Ramos (cell line): ENCODE results near the gene STOML2.

Experiments
- in situ Hi-C: fragments of 300-500 bp; cut with MboI; formaldehyde crosslinking; loops from one replicate; pipeline ENCODE4 v1.14.3; 2022; ENCODE audit warnings: low sequenced_read_pairs; ENCODE audit not compliant: unreplicated experiment

STOML2 gene

GRCh38 chr9:35108946-35109575, 6.1 kb upstream of the STOML2 start:
- in situ Hi-C loops: no loop called here

GRCh38 chr9:35108461-35108860, 5.5 kb upstream of the STOML2 start:
- in situ Hi-C loops: no loop called here

- in situ Hi-C loops: no loop called here
Measured at GRCh38 chr9:35107297-35108290, 4.7 kb upstream of the STOML2 start.

- in situ Hi-C loops: no loop called here
Measured at GRCh38 chr9:35106343-35106730, 3.4 kb upstream of the STOML2 start.

- in situ Hi-C loops: no loop called here
Measured at GRCh38 chr9:35105571-35106342, 2.8 kb upstream of the STOML2 start.

- in situ Hi-C loops: no loop called here
Measured at GRCh38 chr9:35105126-35105525, 2.2 kb upstream of the STOML2 start.

GRCh38 chr9:35104586-35104985, 1.7 kb upstream of the STOML2 start:
- in situ Hi-C loops: no loop called here

- in situ Hi-C loops: no loop called here
Measured at GRCh38 chr9:35103660-35104191, 795 bp upstream of the STOML2 start.

- in situ Hi-C loops: no loop called here
Measured at GRCh38 chr9:35102465-35102768, 514 bp downstream of the STOML2 start.

- in situ Hi-C loops: loop anchor here (25.0 kb wide), 1 partner anchor 640 kb away; the partner anchor contains the start of genes CREB3, GBA2, RGP1 and TLN1
Measured at GRCh38 chr9:35097573-35097972, 5.4 kb downstream of the STOML2 start.

- in situ Hi-C loops: loop anchor here (25.0 kb wide), 1 partner anchor 641 kb away; the partner anchor contains the start of genes CREB3, GBA2, RGP1 and TLN1
Measured at GRCh38 chr9:35096035-35096849, 6.7 kb downstream of the STOML2 start, which contains the start of gene PIGO. TSS of gene PIGO (minus strand) at chr9:35096591. CDS start at chr9:35095565, 1,026 bp downstream.

GRCh38 chr9:35091536-35091935, 11.4 kb downstream of the STOML2 start:
- in situ Hi-C loops: loop anchor here (25.0 kb wide), 1 partner anchor 646 kb away; the partner anchor contains the start of genes CREB3, GBA2, RGP1 and TLN1

GRCh38 chr9:35089434-35089833, 13.5 kb downstream of the STOML2 start:
- in situ Hi-C loops: loop anchor here (25.0 kb wide), 1 partner anchor 648 kb away; the partner anchor contains the start of genes CREB3, GBA2, RGP1 and TLN1

GRCh38 chr9:35085078-35085477, 17.9 kb downstream of the STOML2 start:
- in situ Hi-C loops: loop anchor here (25.0 kb wide), 1 partner anchor 652 kb away; the partner anchor contains the start of genes CREB3, GBA2, RGP1 and TLN1

GRCh38 chr9:35079426-35080341, 23.2 kb downstream of the STOML2 start, which contains the start of gene FANCG:
TSS of gene FANCG (minus strand) at chr9:35079942. CDS start at chr9:35079524, 418 bp downstream.
- in situ Hi-C loops: loop anchor here (25.0 kb wide), 1 partner anchor 658 kb away; the partner anchor contains the start of genes CREB3, GBA2, RGP1 and TLN1

- in situ Hi-C loops: loop anchor here (25.0 kb wide), 1 partner anchor 658 kb away; the partner anchor contains the start of genes CREB3, GBA2, RGP1 and TLN1
Measured at GRCh38 chr9:35079041-35079425, 23.9 kb downstream of the STOML2 start.

GRCh38 chr9:35078066-35078465, 24.9 kb downstream of the STOML2 start:
- in situ Hi-C loops: loop anchor here (25.0 kb wide), 1 partner anchor 659 kb away; the partner anchor contains the start of genes CREB3, GBA2, RGP1 and TLN1

GRCh38 chr9:35076848-35077247, 26.1 kb downstream of the STOML2 start:
- in situ Hi-C loops: loop anchor here (25.0 kb wide), 1 partner anchor 660 kb away; the partner anchor contains the start of genes CREB3, GBA2, RGP1 and TLN1
